Pancreas (tissue), 10 donors: ENCODE data around the gene SKP2. TPM values are rescaled to one million over a fixed set of nuclear protein-coding genes. Genes with fewer than 3 reads are reported as not detected.
A peak's percentile ranks its signal among the peaks of the same experiment; 100 is the strongest.

ENCODE experiments used
- ATAC-seq, 4 donors: fragments of 200-7000 bp; cut with Tn5 transposase; one replicate each; pipeline versions ENCODE4 v1.8.0 to v1.9.1; 2020; ENCODE audit warnings: mild to moderate bottlenecking in 4 of 4, moderate library complexity in 4 of 4
- DNase-seq, 6 donors: peaks; one replicate each; pipeline ENCODE4 v3.0.0-alpha.2; 2020
- FAIRE-seq: peaks from 2 replicates; lab custom pipeline; 2012; peaks lifted over from hg19 to GRCh38; lab: Jason Lieb, UNC
- H3K27ac ChIP-seq, 4 donors: fragments of 200-600 bp; sonication (generic); 1 replicate in 3 of 4; 2 replicates in 1 of 4; pipeline versions ENCODE4 v1.5.0 to v1.8.0; 2020
- H3K27me3 ChIP-seq, 4 donors: fragments of 200-600 bp; one replicate each; pipeline ENCODE4 v1.8.0; 2021
- H3K36me3 ChIP-seq, 3 donors: fragments of 200-600 bp; sonication (generic) in 1 of 3; one replicate each; pipeline versions ENCODE4 v1.5.0 to v1.8.0; 2020 to 2021
- H3K4me1 ChIP-seq, 3 donors: fragments of 200-600 bp; one replicate each; pipeline ENCODE4 v1.8.0; 2021
- H3K4me3 ChIP-seq, 4 donors: fragments of 200-600 bp; sonication (generic) in 2 of 4; one replicate each; pipeline versions ENCODE4 v1.5.0 to v1.8.0; 2020 to 2021
- H3K9me3 ChIP-seq, 4 donors: fragments of 200-600 bp; one replicate each; pipeline ENCODE4 v1.8.0; 2021
- whole genome bisulfite sequencing, 2 donors: extraction: QIAGEN DNeasy Blood & Tissue Kit; methylation state at CpG; one replicate each; pipeline ENCODE4 v1.1.7; 2013; 5-methylcytosine and 5-hydroxymethylcytosine counted together
- intact Hi-C, 3 donors: fragments of 100-400 bp; cut with DNase I; formaldehyde crosslinking; loops; one replicate each; pipeline versions ENCODE4 v1.11.1 to v1.14.2; 2022
- polyA plus RNA-seq, 2 donors: library from polyadenylated mRNA; stranded (reverse); fragments of 200-250 nt; gene quantifications; one replicate each; pipeline ENCODE4 v1.2.3, GENCODE V29; 2013
- total RNA-seq, 6 donors: library from RNA; stranded (reverse); fragmentation: NEBNext Ultra II Directional in 4 of 6; extraction: Animal tissue kit (Norgen Biotek cat#: 25700) in 4 of 6; gene quantifications; one replicate each; pipeline versions ENCODE4 v1.2.1 to v1.2.4, GENCODE V29; 2021 to 2023
- TF ChIP-seq, protein P1 (sequence below), 4 donors: fragments of 200-600 bp; sonication (generic) in 3 of 4; IDR thresholded peaks; one replicate each; pipeline versions ENCODE4 v1.5.0 to v1.8.0; 2021; ENCODE audit warnings: antibody characterized with exemption in 4 of 4
- donor health status: healthy with polysubstance abuse.
- donor health status: DM: no; HTN: no; CAD: no; lungs with moderate emphysema.
- donor health status: DM: no; HTN: no; CAD: no.
- donor health status: control.
- donor health status: control.
- donor health status: Bipolar disorder and iron deficiency.
- donor health status: DM: yes; HTN: yes; CAD: no.
- donor health status: DM: no; HTN: no; CAD: no.
- donor health status: DM: no; HTN: no; CAD: no.
- donor health status: DM: yes; HTN: yes; CAD: no.

SKP2 gene
- total and polyA plus RNA-seq, 8 donors: 1.5 to 8.7 (median 4.0) TPM

DNA sequence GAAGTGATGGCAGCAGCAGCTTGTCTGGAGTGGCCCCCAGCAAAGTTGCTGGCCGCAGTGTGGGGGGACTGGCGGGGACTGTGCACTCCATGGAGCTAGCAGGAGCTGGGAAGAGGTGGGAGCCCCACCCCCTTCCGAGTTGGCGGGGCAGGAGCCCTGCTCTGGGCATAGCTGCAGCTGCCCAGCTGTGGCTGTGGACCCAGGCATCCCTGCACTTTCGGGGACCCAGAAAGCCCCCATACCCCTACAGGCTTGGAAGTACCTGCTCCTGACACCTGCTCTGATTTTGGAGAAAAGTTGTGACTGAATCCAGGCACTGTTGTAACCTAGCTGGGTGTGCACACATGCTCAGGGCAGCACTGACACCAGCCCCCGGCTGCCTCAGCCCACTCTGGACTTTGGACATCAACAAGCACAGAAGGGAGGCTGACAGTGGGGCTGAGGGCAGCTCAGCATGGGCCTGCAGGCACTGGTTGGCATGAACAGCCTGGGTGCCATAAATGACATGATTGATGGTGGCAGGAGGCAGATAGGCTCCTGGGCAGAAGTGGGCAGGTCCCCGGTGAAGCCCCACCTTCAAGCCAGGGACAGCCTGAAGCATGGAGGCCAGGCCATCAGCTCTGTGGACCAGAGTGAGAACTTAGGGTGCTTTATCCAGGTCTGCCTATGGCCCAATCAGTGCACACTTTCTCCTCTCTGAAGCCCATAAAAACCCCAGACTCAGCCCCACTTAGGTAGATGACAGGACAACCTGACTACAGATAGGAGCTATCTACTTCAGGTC lies 12.8 kb upstream of the SKP2 start:
- DNase-seq: peak in 1 of 6 donors; percentile 46
- intact Hi-C loops: no loop called here
- H3K27ac ChIP-seq: no peak overlapping the region
- H3K36me3 ChIP-seq: peaks cover 0 to 5% (median 0%) of the 10 kb centered on the region in 3 donors
- WGBS, 2 donors: 90 to 91% methylated on average over 7 of the region's 7 CpGs
- H3K9me3 ChIP-seq: no peaks in the 10 kb centered on the region
- H3K27me3 ChIP-seq: no peaks in the 10 kb centered on the region
- no peak for FAIRE-seq
- H3K4me3 ChIP-seq: no peak overlapping the region
- TF ChIP-seq, protein P1, sequence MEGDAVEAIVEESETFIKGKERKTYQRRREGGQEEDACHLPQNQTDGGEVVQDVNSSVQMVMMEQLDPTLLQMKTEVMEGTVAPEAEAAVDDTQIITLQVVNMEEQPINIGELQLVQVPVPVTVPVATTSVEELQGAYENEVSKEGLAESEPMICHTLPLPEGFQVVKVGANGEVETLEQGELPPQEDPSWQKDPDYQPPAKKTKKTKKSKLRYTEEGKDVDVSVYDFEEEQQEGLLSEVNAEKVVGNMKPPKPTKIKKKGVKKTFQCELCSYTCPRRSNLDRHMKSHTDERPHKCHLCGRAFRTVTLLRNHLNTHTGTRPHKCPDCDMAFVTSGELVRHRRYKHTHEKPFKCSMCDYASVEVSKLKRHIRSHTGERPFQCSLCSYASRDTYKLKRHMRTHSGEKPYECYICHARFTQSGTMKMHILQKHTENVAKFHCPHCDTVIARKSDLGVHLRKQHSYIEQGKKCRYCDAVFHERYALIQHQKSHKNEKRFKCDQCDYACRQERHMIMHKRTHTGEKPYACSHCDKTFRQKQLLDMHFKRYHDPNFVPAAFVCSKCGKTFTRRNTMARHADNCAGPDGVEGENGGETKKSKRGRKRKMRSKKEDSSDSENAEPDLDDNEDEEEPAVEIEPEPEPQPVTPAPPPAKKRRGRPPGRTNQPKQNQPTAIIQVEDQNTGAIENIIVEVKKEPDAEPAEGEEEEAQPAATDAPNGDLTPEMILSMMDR (IDR thresholded peaks at IDR 0.05): no peak
- no peaks in the 10 kb centered on the region for H3K4me1 ChIP-seq
- ATAC-seq: peak in 1 of 4 donors; percentile 24

DNA sequence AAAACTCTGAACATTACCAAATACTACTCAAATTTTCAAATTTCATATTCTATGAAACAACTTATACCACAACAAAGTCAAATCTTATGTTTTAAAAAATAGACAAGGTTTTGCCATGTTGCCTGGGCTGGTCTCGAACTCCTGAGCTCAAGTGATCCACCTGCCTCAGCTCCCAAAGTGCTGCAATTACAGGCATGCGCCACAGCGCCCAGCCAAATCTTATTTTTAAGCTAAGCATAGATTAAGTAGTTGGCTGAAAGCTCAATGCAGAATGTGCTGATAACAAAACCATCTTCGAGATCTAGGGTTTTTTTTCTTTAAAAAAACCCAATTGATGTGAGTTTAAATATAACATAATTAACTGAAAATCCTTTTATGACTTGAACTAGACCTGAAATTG lies 6.6 kb upstream of the SKP2 start:
- DNase-seq: no peak
- intact Hi-C loops: no loop called here
- Histone ChIP-seq H3K9me3 (no peaks in the 10 kb centered on the region), H3K4me3 (no peak overlapping the region), H3K4me1 (peaks cover 2 to 7% (median 3%) of the 10 kb centered on the region in 3 donors), H3K27me3 (peaks cover 0 to 4% (median 0%) of the 10 kb centered on the region in 4 donors), H3K27ac (no peak overlapping the region), H3K36me3 (peaks cover 0 to under 1% (median 0%) of the 10 kb centered on the region in 3 donors)
- TF ChIP-seq, protein P1 (IDR thresholded peaks at IDR 0.05): no peak
- 65 to 69% methylated on average over 4 of the region's 4 CpGs for WGBS, 2 donors
- no peak for ATAC-seq
- FAIRE-seq: no peak

DNA sequence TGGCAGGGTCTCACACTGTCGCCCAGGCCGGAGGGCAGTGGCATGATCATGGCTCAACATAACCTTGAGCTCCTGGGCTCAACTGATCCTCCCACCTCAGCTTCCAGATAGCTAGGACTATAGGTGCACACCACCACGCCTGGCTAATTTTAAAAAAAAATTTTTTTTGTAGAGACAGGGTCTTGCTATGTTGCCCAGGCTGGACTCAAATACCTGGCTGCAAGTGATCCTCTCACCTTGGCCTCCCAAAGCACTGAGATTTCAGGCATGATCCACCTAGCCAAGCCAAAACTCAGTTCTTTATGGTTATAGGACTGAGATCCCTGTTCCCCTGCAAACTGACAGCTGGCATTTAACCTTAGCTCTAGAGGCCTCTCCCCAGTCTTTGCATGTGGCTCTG lies 5.5 kb upstream of the SKP2 start:
- Histone ChIP-seq H3K4me3 (no peak overlapping the region), H3K27ac (no peak overlapping the region), H3K4me1 (peaks cover 4 to 8% (median 8%) of the 10 kb centered on the region in 3 donors), H3K9me3 (no peaks in the 10 kb centered on the region), H3K27me3 (peaks cover 0 to 4% (median 0%) of the 10 kb centered on the region in 4 donors), H3K36me3 (no peaks in the 10 kb centered on the region)
- ATAC-seq: no peak
- FAIRE-seq: no peak
- 60 to 75% methylated on average over 3 of the region's 3 CpGs for WGBS, 2 donors
- intact Hi-C loops: no loop called here
- DNase-seq: no peak
- TF ChIP-seq, protein P1 (IDR thresholded peaks at IDR 0.05): no peak

DNA sequence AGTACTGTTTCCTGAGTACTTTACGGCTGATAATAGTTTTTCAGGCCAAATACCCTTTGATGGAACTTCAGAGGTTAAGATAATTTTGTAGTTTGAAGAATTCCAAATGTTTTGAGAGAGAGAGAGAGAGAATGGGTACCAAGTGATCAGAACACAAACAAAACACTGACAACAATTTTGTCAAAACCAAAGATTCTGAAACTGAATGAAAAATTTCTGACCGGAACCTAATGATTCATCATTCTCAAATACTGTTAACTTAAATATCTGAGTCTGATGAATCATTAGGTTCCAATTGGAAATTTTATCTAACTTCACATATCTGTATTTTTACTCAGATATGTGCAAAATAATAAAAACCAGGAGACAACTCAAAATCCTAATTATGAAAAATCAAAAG lies 4.2 kb upstream of the SKP2 start:
- TF ChIP-seq, protein P1 (IDR thresholded peaks at IDR 0.05): no peak
- DNase-seq: no peak
- no peak overlapping the region for H3K4me3 ChIP-seq
- no peak for ATAC-seq
- no peaks in the 10 kb centered on the region for H3K36me3 ChIP-seq
- peaks cover 4 to 10% (median 8%) of the 10 kb centered on the region in 3 donors for H3K4me1 ChIP-seq
- H3K9me3 ChIP-seq: no peaks in the 10 kb centered on the region
- no peak for FAIRE-seq
- intact Hi-C loops: no loop called here
- peaks cover 0 to 4% (median 0%) of the 10 kb centered on the region in 4 donors for H3K27me3 ChIP-seq
- 96% methylated on average over 2 of the region's 2 CpGs for WGBS, 2 donors
- no peak overlapping the region for H3K27ac ChIP-seq
